Measurements from ENCODE around the gene HOXA1. TPM values are rescaled to one million over a fixed set of nuclear protein-coding genes. Genes with fewer than 3 reads are reported as not detected.

Gene HOXA1
- total RNA-seq, 4 donors from 2014 or later, result 0.16 to 0.36 TPM; not detected in 2

GRCh38 chr7:27137640-27138315, 42.0 kb upstream of the HOXA1 start:
- Histone ChIP-seq H3K36me3 (no peaks in the 10 kb centered on the region), H3K4me3 (no peak overlapping the region), H3K27me3 (no peaks in the 10 kb centered on the region), H3K27ac (peak overlapping the region; percentile 9 to 95 (median 42)), H3K9me3 (no peaks in the 10 kb centered on the region), H3K4me1 (peaks cover 41% of the 10 kb centered on the region in 2 donors)
- in situ Hi-C loops (cut with MboI; ENCODE audit: low sequenced_read_pairs in 4 of 4) (no loop called here), intact Hi-C loops (cut with DNase I; ENCODE audit: low total_unique reads) (no loop called here)
- DNase-seq, result no peak
- ATAC-seq, result no peak
- TF ChIP-seq CTCF (IDR thresholded peaks at IDR 0.05 in 4 of 5, conservative IDR thresholded peaks at IDR 0.05 in 1 of 5) (no peak), POLR2A (IDR thresholded peaks at IDR 0.05) (no peak)

- in situ Hi-C loops (cut with MboI; ENCODE audit: low sequenced_read_pairs in 4 of 4), result no loop called here
- Histone ChIP-seq H3K4me3 (peak overlapping the region in 1 of 4 donors; percentile 3), H3K36me3 (no peaks in the 10 kb centered on the region), H3K27ac (peak overlapping the region; percentile 70 to 95 (median 78)), H3K9me3 (no peaks in the 10 kb centered on the region), H3K4me1 (peaks cover 45 to 51% of the 10 kb centered on the region in 2 donors), H3K27me3 (no peaks in the 10 kb centered on the region)
- intact Hi-C loops (cut with DNase I; ENCODE audit: low total_unique reads), result loop anchor here (2.0 to 5.0 kb wide), 2 partner anchors 33 to 280 kb away; partner anchors contain the start of gene HOXA9
- no peak for TF ChIP-seq CTCF (IDR thresholded peaks at IDR 0.05 in 4 of 5, conservative IDR thresholded peaks at IDR 0.05 in 1 of 5)
- no peak for TF ChIP-seq POLR2A (IDR thresholded peaks at IDR 0.05)
- ATAC-seq (peak; percentile 51 to 75), DNase-seq (peak in 1 of 2 donors; percentile 78)
Measured at GRCh38 chr7:27134392-27134791, 38.6 kb upstream of the HOXA1 start.

GRCh38 chr7:27133409-27134231, 37.8 kb upstream of the HOXA1 start:
- ATAC-seq, result no peak
- DNase-seq, result no peak
- H3K4me1 ChIP-seq, result peaks cover 52 to 58% of the 10 kb centered on the region in 2 donors
- no peaks in the 10 kb centered on the region for H3K9me3 ChIP-seq
- H3K36me3 ChIP-seq, result no peaks in the 10 kb centered on the region
- TF ChIP-seq POLR2A (IDR thresholded peaks at IDR 0.05) (no peak), CTCF (IDR thresholded peaks at IDR 0.05 in 4 of 5, conservative IDR thresholded peaks at IDR 0.05 in 1 of 5) (no peak)
- intact Hi-C loops (cut with DNase I; ENCODE audit: low total_unique reads), result loop anchor here (2.0 to 5.0 kb wide), 2 partner anchors 34 to 279 kb away; partner anchors contain the start of gene HOXA9
- no peaks in the 10 kb centered on the region for H3K27me3 ChIP-seq
- H3K4me3 ChIP-seq, result peak overlapping the region in 1 of 4 donors; percentile 3
- in situ Hi-C loops (cut with MboI; ENCODE audit: low sequenced_read_pairs in 4 of 4), result no loop called here
- H3K27ac ChIP-seq, result peak overlapping the region; percentile 70 to 95 (median 78)

- Histone ChIP-seq H3K36me3 (no peaks in the 10 kb centered on the region), H3K9me3 (no peaks in the 10 kb centered on the region), H3K27ac (peak overlapping the region; percentile 70 to 95 (median 78)), H3K4me3 (no peak overlapping the region), H3K27me3 (no peaks in the 10 kb centered on the region), H3K4me1 (peaks cover 58 to 59% of the 10 kb centered on the region in 2 donors)
- intact Hi-C loops (cut with DNase I; ENCODE audit: low total_unique reads), result loop anchor here (5.0 kb wide), 1 partner anchor 34 kb away; the partner anchor contains the start of gene HOXA9
- ATAC-seq, result no peak
- no peak for DNase-seq
- in situ Hi-C loops (cut with MboI; ENCODE audit: low sequenced_read_pairs in 4 of 4), result no loop called here
- no peak for TF ChIP-seq CTCF (IDR thresholded peaks at IDR 0.05 in 4 of 5, conservative IDR thresholded peaks at IDR 0.05 in 1 of 5)
- TF ChIP-seq POLR2A (IDR thresholded peaks at IDR 0.05), result no peak
Measured at GRCh38 chr7:27132978-27133377, 37.2 kb upstream of the HOXA1 start.

Measured in gastrocnemius medialis (tissue), 4 donors.